Measurements from ENCODE around the gene C1orf232.

GRCh38 chr1:26129778-26130177 is 39.0 kb downstream of the C1orf232 start:
- TF ChIP-seq, protein P1, sequence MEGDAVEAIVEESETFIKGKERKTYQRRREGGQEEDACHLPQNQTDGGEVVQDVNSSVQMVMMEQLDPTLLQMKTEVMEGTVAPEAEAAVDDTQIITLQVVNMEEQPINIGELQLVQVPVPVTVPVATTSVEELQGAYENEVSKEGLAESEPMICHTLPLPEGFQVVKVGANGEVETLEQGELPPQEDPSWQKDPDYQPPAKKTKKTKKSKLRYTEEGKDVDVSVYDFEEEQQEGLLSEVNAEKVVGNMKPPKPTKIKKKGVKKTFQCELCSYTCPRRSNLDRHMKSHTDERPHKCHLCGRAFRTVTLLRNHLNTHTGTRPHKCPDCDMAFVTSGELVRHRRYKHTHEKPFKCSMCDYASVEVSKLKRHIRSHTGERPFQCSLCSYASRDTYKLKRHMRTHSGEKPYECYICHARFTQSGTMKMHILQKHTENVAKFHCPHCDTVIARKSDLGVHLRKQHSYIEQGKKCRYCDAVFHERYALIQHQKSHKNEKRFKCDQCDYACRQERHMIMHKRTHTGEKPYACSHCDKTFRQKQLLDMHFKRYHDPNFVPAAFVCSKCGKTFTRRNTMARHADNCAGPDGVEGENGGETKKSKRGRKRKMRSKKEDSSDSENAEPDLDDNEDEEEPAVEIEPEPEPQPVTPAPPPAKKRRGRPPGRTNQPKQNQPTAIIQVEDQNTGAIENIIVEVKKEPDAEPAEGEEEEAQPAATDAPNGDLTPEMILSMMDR (IDR thresholded peaks at IDR 0.05) = no peak
- TF ChIP-seq POLR2A (IDR thresholded peaks at IDR 0.05) = no peak

All from uterus (tissue), 2 donors.